B cell (primary cell): Measurements from ENCODE around the gene FGF8. TPM values are rescaled to one million over a fixed set of nuclear protein-coding genes. Genes with fewer than 3 reads are reported as not detected.

Source experiments
- ATAC-seq: fragments of 200-7000 bp; cut with Tn5 transposase; one replicate; pipeline ENCODE4 v1.10.0; 2021; ENCODE audit warnings: low read depth, mild to moderate bottlenecking, moderate number of reproducible peaks, moderate library complexity
- CTCF ChIA-PET: fragments of 350-600 bp; sonication (Branson Sonifier 250); formaldehyde crosslinking; loops from one replicate; lab custom pipeline; 2021; ENCODE audit warnings: antibody characterized with exemption, inconsistent platforms; lab: Charles Lee
- POLR2A ChIA-PET: fragments of 350-600 bp; sonication (Branson Sonifier 250); formaldehyde crosslinking; loops from one replicate; lab custom pipeline; 2021; ENCODE audit warnings: antibody characterized with exemption; lab: Charles Lee
- DNase-seq: peaks from one replicate; pipeline ENCODE4 v3.0.0; 2013
- H2AFZ ChIP-seq: 2 replicates; pipeline ENCODE4 v1.6.1; 2012; ENCODE audit warnings: mild to moderate bottlenecking, low read depth, low read length; ENCODE audit not compliant: insufficient read depth, poor library complexity, severe bottlenecking
- H3K27ac ChIP-seq, 2 donors: 1 replicate in 1 of 2; 2 replicates in 1 of 2; pipeline ENCODE4 v1.5.1; 2012 to 2013; ENCODE audit warnings: low read length in 2 of 2, mild to moderate bottlenecking in 2 of 2, moderate library complexity in 1 of 2
- H3K27me3 ChIP-seq, 4 experiments: fragments of 200-600 bp in 1 of 4; sonication (generic) in 1 of 4; replicated peaks in 1 of 4; 1 replicate in 2 of 4; 2 replicates in 2 of 4; pipeline versions ENCODE4 v1.6.1 to v1.7.0; 2013 to 2016; ENCODE audit warnings: low read length in 3 of 4, mild to moderate bottlenecking in 2 of 4, mixed read lengths in 1 of 4, moderate library complexity in 1 of 4; ENCODE audit not compliant: insufficient read depth in 4 of 4, control insufficient read depth in 3 of 4; ENCODE audit errors: control extremely low read depth in 1 of 4
- H3K36me3 ChIP-seq, 2 experiments: replicated peaks in 1 of 2; 1 replicate in 1 of 2; 2 replicates in 1 of 2; pipeline versions ENCODE4 v1.6.1 to v1.7.1; 2013; ENCODE audit warnings: low read length in 1 of 2; ENCODE audit not compliant: insufficient read depth in 2 of 2, control insufficient read depth in 1 of 2; ENCODE audit errors: control extremely low read depth in 1 of 2, extremely low read depth in 1 of 2
- H3K4me1 ChIP-seq, 2 donors: fragments of 200-600 bp in 1 of 2; sonication (generic) in 1 of 2; 1 replicate in 1 of 2; 2 replicates in 1 of 2; pipeline versions ENCODE4 v1.5.1 to v1.6.1; 2013 to 2017; ENCODE audit warnings: low read length in 2 of 2; ENCODE audit not compliant: control insufficient read depth in 2 of 2, insufficient read depth in 2 of 2
- H3K4me2 ChIP-seq: replicated peaks from 2 replicates; pipeline ENCODE3; 2012; ENCODE audit warnings: mild to moderate bottlenecking, low read depth, low read length; ENCODE audit not compliant: poor library complexity, severe bottlenecking
- H3K4me3 ChIP-seq, 5 experiments: fragments of 200-600 bp in 1 of 5; sonication (generic) in 1 of 5; 1 replicate in 3 of 5; 2 replicates in 2 of 5; pipeline versions ENCODE4 v1.5.1 to v1.7.0; 2011 to 2016; ENCODE audit warnings: low read length in 4 of 5, mild to moderate bottlenecking in 4 of 5, low read depth in 2 of 5, control low read depth in 1 of 5, moderate library complexity in 1 of 5; ENCODE audit not compliant: insufficient read depth in 1 of 5; ENCODE audit errors: control extremely low read depth in 1 of 5, extremely low read depth in 1 of 5
- H3K79me2 ChIP-seq: fragments of 200-600 bp; sonication (generic); one replicate; pipeline ENCODE4 v1.6.0; 2016; ENCODE audit warnings: low read length; ENCODE audit not compliant: control insufficient read depth, insufficient read depth
- H3K9ac ChIP-seq: fragments of 200-600 bp; sonication (generic); 2 replicates; pipeline ENCODE4 v1.6.1; 2017; ENCODE audit warnings: mild to moderate bottlenecking, low read length, moderate library complexity
- H3K9me3 ChIP-seq, 3 donors: one replicate each; pipeline versions ENCODE4 v1.6.1 to v1.7.1; 2013; ENCODE audit warnings: low read length in 2 of 3; ENCODE audit not compliant: control insufficient read depth in 2 of 3, insufficient read depth in 1 of 3; ENCODE audit errors: control extremely low read depth in 1 of 3
- H4K20me1 ChIP-seq: 2 replicates; pipeline ENCODE4 v1.6.0; 2012; ENCODE audit warnings: mild to moderate bottlenecking, low read length; ENCODE audit not compliant: insufficient read depth, control insufficient read depth, poor library complexity, severe bottlenecking
- H3K27ac Mint-ChIP-seq: one replicate; pipeline ENCODE4 v1.8.0; 2021; ENCODE audit warnings: mixed read lengths
- H3K27me3 Mint-ChIP-seq: one replicate; pipeline ENCODE4 v1.8.0; 2021; ENCODE audit warnings: mixed read lengths
- H3K4me1 Mint-ChIP-seq: one replicate; pipeline ENCODE4 v1.8.0; 2021; ENCODE audit warnings: mixed read lengths
- H3K4me3 Mint-ChIP-seq: one replicate; pipeline ENCODE4 v1.8.0; 2021; ENCODE audit warnings: mixed read lengths
- H3K9me3 Mint-ChIP-seq: one replicate; pipeline ENCODE4 v1.8.0; 2022; ENCODE audit warnings: mixed read lengths; ENCODE audit not compliant: insufficient read depth
- EZH2 ChIP-seq: IDR thresholded peaks from 2 replicates; pipeline ENCODE4 v1.6.1; 2012; ENCODE audit warnings: borderline replicate concordance, low read depth, mild to moderate bottlenecking, moderate library complexity, low read length; ENCODE audit not compliant: insufficient read depth, poor library complexity, severe bottlenecking
- WGBS: methylation state at CpG from one replicate; pipeline ENCODE4 v1.1.5; 2013; ENCODE audit warnings: missing lambda C conversion rate; ENCODE audit not compliant: insufficient coverage; 5-methylcytosine and 5-hydroxymethylcytosine counted together
- intact Hi-C: fragments of 100-400 bp; cut with micrococcal nuclease; formaldehyde crosslinking; loops from one replicate; pipeline ENCODE4 v1.10.0; 2022
- polyA plus RNA-seq: library from polyadenylated mRNA; depleted of rRNA; stranded (reverse); fragments of >200 nt; gene quantifications from 2 replicates; pipeline ENCODE4 v1.2.3, GENCODE V29; 2012
- total RNA-seq, 2 donors: library from RNA; stranded (reverse); fragments of 120-200 nt in 1 of 2; gene quantifications; 1 replicate in 1 of 2; 2 replicates in 1 of 2; pipeline versions ENCODE4 v1.2.3 to v1.2.4, GENCODE V29; 2013 to 2022
- TF ChIP-seq, protein P1 (sequence below): fragments of 200-600 bp; IDR thresholded peaks from one replicate; pipeline ENCODE4 v1.8.0; 2022; ENCODE audit warnings: antibody characterized with exemption, mild to moderate bottlenecking

Gene FGF8
- total and polyA plus RNA-seq, 2 donors (not counting 1 experiment from before 2014, with no cell fraction given): not detected

DNA sequence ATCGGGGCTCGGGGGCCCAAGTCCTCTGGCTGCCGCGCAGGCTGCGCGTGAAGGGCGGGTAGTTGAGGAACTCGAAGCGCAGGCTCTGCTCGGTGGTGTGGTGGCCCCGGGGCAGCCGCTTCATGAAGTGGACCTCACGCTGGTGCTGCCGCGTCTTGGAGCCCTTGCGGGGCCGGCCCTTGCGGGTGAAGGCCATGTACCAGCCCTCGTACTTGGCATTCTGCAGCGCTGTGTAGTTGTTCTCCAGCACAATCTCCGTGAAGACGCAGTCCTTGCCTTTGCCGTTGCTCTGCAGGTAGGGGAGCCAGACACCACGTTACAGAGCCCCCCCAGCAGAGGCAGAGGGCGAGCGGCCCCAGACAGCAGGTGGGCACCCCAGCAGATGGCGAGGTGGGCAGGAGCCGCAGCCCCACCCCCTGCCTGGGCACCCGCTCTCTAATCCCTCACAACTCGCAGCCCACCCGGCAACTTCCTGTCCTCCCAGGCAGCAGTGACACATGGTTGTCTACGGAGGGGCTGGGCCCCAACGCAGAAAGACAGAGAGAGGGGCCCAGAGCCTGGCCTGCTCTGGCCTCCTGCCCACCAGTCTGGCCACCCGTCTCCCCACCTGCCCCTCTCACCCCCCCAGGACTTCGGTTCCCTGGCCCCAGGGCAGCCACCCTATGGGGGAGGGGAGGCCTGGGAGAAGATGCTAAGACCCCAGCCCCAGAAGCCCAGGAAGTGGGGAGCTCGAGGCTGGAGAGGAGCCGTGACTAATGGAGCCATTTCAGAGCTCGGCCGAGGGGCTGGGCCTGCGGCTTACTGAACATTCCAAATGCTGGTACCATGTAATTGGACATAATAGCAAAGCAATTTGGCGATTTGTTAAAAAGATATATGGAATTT is 5.3 kb downstream of the FGF8 start:
- Histone ChIP-seq H3K36me3 (no peaks in the 10 kb centered on the region), H3K9me3 (peaks cover 0 to 6% (median 0%) of the 10 kb centered on the region in 3 donors), H2AFZ (no peak overlapping the region), H3K4me3 (no peak overlapping the region), H4K20me1 (peaks cover 8% of the 10 kb centered on the region), H3K4me2 (no peak overlapping the region), H3K9ac (no peak overlapping the region), H3K4me1 (peaks cover 18 to 23% of the 10 kb centered on the region in 2 donors), H3K27ac (no peak overlapping the region), H3K79me2 (no peaks in the 10 kb centered on the region), H3K27me3 (peaks cover 0 to 58% (median 30%) of the 10 kb centered on the region in 4 experiments)
- intact Hi-C loops: no loop called here
- POLR2A ChIA-PET: no interaction called here
- no peak for ATAC-seq
- no peak overlapping the region for H3K4me3 Mint-ChIP-seq
- H3K4me1 Mint-ChIP-seq: peaks cover 20% of the 10 kb centered on the region
- DNase-seq: no peak
- TF ChIP-seq, protein P1, sequence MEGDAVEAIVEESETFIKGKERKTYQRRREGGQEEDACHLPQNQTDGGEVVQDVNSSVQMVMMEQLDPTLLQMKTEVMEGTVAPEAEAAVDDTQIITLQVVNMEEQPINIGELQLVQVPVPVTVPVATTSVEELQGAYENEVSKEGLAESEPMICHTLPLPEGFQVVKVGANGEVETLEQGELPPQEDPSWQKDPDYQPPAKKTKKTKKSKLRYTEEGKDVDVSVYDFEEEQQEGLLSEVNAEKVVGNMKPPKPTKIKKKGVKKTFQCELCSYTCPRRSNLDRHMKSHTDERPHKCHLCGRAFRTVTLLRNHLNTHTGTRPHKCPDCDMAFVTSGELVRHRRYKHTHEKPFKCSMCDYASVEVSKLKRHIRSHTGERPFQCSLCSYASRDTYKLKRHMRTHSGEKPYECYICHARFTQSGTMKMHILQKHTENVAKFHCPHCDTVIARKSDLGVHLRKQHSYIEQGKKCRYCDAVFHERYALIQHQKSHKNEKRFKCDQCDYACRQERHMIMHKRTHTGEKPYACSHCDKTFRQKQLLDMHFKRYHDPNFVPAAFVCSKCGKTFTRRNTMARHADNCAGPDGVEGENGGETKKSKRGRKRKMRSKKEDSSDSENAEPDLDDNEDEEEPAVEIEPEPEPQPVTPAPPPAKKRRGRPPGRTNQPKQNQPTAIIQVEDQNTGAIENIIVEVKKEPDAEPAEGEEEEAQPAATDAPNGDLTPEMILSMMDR: no peak
- TF ChIP-seq EZH2: no peak
- WGBS: 79% methylated on average over 34 of the region's 41 CpGs
- no peaks in the 10 kb centered on the region for H3K9me3 Mint-ChIP-seq
- peaks cover 60% of the 10 kb centered on the region for H3K27me3 Mint-ChIP-seq
- CTCF ChIA-PET: interaction anchor here (0.7 to 3.6 kb wide), 2 partner anchors 12 to 45 kb away, joined by 3 to 20 read pairs; partner anchors contain the start of gene NPM3
- no peak overlapping the region for H3K27ac Mint-ChIP-seq
